SK-N-MC (cell line): Measurements from ENCODE around the gene RGS3.

Source experiments
- DNase-seq: peaks from one replicate; pipeline ENCODE4 v3.0.0-alpha.2; 2011; ENCODE audit warnings: low read depth, low spot score
- H3K27ac ChIP-seq: fragments of 200-600 bp; sonication (generic); 2 replicates; pipeline ENCODE4 v1.5.1; 2016; ENCODE audit warnings: mixed run types
- H3K36me3 ChIP-seq: fragments of 200-600 bp; sonication (generic); 2 replicates; pipeline ENCODE4 v1.6.1; 2017; ENCODE audit warnings: antibody characterized with exemption, low read length, mixed read lengths; ENCODE audit not compliant: insufficient read depth
- H3K4me3 ChIP-seq: fragments of 200-600 bp; sonication (generic); 2 replicates; pipeline ENCODE4 v1.5.1; 2016
- H3K9ac ChIP-seq: fragments of 200-600 bp; sonication (generic); 2 replicates; pipeline ENCODE4 v1.8.0; 2017; ENCODE audit warnings: mixed run types, mixed read lengths; ENCODE audit not compliant: insufficient read length
- H3K9me3 ChIP-seq: fragments of 200-600 bp; sonication (generic); 2 replicates; pipeline ENCODE4 v1.6.1; 2017; ENCODE audit warnings: low read depth, mild to moderate bottlenecking, antibody characterized with exemption, low read length, moderate library complexity, mixed read lengths
- EZH2 ChIP-seq: fragments of 200-600 bp; sonication (generic); IDR thresholded peaks from one replicate; pipeline ENCODE4 v1.6.1; 2017; ENCODE audit warnings: antibody characterized with exemption
- FOXP2 ChIP-seq: optimal IDR thresholded peaks from 2 replicates; pipeline ENCODE3; 2011; ENCODE audit warnings: mild to moderate bottlenecking, moderate library complexity; ENCODE audit not compliant: insufficient read depth; ENCODE audit errors: extremely low read length, control extremely low read depth
- POLR2AphosphoS5 ChIP-seq: IDR thresholded peaks from 2 replicates; pipeline ENCODE4 v1.6.1; 2012; ENCODE audit warnings: mild to moderate bottlenecking, low read depth, low read length, borderline replicate concordance

Gene RGS3

DNA sequence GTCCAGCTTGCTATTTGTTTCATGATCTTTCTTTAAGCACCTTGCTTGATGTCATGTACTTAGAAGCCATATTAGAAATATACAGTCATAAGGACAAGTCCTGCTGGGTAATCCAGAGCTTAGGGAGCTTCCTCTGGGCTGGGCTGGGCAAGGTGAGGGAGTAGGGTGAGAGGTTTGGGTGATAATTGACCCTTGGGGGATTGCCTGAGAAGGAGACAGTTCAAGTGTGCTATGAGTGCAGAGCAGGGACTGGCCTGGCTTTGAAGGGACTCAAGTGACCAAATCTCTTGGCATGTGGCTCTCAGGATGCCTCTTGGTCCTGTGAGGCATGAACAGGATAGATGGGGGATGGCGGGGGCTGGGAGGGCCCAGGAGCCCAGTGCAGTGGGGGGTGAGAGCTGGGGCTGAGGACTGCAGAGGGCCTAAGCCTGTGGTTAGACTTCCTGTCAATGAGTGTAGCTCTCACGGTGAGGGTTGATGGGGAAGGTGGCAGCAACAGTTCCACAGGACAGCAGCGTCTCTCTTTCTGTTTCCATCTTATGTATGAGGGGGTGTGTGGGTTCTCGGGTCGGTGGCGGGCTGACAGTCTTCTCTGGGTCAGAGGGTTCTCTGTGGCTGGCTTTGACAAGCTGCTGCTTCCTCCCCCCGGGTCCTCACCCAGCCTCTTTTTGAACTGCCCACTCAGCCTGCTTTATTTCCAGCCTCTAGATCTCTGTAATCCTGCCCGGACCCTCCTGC is 53.5 kb downstream of the RGS3 start:
- DNase-seq, result no peak
- TF ChIP-seq FOXP2 (no peak), POLR2AphosphoS5 (no peak), EZH2 (no peak)
- Histone ChIP-seq H3K9me3 (no peaks in the 10 kb centered on the region), H3K4me3 (no peak overlapping the region), H3K36me3 (no peaks in the 10 kb centered on the region), H3K27ac (no peak overlapping the region), H3K9ac (no peak overlapping the region)

DNA sequence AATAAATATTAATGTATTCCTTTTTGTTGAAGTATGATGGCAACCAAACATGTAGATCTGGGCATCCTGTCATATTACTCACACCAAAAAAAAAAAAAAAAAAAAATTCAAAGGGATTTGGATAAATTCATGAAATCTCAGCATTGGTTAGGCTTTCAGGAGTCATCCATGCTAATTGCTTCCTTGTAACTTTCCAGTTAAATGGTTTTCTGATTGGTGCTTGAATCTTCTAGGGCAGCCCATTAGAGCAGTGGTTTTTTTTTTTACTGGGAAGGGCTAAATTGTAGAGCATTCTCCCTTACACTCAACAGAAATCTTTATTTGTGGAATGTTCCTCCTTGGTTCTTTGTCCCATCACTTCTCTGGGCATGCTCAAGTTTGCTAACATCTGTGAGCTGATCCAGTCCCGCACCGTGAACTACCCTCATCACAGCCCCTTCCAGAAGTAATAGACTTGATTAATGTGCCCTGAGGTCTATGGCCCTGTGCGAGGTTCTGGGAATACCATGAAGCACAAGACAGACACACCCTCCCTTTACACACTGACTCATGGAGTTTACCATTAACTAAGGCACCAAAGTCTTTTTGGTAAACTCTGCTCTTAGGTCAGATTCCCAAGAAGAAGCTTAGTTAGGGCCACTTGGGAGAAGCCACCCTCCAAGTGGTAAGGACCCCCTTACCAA is 56.0 kb downstream of the RGS3 start:
- H3K27ac ChIP-seq, result no peak overlapping the region
- no peaks in the 10 kb centered on the region for H3K36me3 ChIP-seq
- DNase-seq, result no peak
- H3K4me3 ChIP-seq, result no peak overlapping the region
- H3K9me3 ChIP-seq, result no peaks in the 10 kb centered on the region
- TF ChIP-seq FOXP2 (no peak), POLR2AphosphoS5 (no peak), EZH2 (no peak)
- H3K9ac ChIP-seq, result no peak overlapping the region

DNA sequence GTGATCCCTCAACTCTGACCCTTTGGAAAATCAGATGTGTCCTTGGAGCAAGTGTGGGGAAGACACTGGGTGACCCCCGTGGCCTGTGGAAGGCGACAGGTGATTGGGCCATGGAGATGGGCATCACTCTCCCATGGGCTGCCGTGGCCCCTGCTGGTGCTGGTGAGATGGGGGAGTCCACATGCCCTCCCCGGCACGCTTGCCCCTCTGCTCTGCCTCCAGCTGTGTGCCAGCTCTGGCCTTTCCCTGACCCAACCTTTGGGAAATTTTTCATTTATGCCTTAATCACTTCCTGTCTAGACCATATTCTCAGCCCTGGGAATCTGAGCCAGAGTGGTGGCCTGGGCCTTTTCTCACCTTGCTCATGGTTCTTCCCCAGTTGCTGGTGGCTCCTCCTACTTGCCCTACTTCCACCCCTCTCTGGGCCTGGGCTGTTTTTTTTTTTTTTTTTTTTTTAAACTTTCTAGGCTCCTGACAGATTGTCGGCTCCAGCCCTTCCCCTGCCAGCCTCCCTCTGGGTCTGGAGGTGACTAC is 56.6 kb downstream of the RGS3 start:
- H3K9ac ChIP-seq, result no peak overlapping the region
- H3K4me3 ChIP-seq, result no peak overlapping the region
- TF ChIP-seq FOXP2 (no peak), POLR2AphosphoS5 (no peak), EZH2 (no peak)
- no peaks in the 10 kb centered on the region for H3K9me3 ChIP-seq
- H3K27ac ChIP-seq, result no peak overlapping the region
- no peak for DNase-seq
- no peaks in the 10 kb centered on the region for H3K36me3 ChIP-seq

DNA sequence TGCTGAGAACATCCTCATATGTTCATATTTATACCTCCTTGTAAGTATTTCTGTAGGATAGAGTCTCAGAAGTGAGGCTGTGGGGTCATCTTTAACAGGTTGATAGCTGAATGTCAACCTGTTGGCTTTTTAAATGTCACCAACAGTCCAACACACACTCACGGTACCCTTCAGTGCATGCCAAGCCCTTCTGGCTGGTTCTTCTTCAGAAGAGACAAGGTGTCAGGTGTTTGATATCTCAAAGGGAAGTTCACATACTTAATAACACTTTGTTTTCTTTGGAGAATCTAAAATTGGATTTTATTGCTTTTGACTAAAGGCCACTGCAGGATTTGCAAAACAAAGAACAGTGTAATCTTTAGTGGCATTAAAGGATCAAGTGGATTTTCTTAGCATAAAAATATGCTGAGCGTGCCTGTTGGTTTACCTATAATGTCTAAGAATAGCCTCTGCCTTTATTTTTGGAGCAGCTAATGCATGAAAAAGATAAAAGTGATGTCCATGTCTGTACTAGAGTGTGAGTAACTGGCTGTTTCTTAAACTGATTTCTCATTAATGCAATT is 58.2 kb downstream of the RGS3 start:
- H3K36me3 ChIP-seq, result no peaks in the 10 kb centered on the region
- H3K9me3 ChIP-seq, result no peaks in the 10 kb centered on the region
- H3K27ac ChIP-seq, result no peak overlapping the region
- H3K4me3 ChIP-seq, result no peak overlapping the region
- TF ChIP-seq EZH2 (no peak), FOXP2 (no peak), POLR2AphosphoS5 (no peak)
- no peak for DNase-seq
- no peak overlapping the region for H3K9ac ChIP-seq

DNA sequence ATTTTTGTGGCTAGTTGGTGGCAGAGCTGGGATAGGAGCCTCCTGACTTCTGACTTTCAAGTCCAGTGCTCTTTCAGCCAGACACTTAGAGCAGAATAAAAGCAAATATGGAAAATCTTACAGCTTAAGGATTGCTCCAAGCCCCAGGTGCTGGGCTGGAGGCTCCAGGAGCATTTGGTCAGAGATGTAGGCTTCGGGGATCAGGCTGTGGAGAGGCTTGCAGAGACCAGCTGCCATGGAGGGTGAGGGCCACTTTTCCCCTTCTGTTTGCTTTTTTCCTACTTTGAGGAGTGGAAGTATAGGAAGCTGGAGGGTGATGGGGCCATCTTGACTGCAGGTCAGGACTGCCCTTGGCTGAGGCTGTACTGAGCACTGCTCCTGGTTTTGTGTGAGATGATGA is 58.9 kb downstream of the RGS3 start:
- Histone ChIP-seq H3K27ac (no peak overlapping the region), H3K4me3 (no peak overlapping the region), H3K9me3 (no peaks in the 10 kb centered on the region), H3K9ac (no peak overlapping the region), H3K36me3 (no peaks in the 10 kb centered on the region)
- DNase-seq, result no peak
- no peak for TF ChIP-seq FOXP2
- TF ChIP-seq EZH2, result no peak
- no peak for TF ChIP-seq POLR2AphosphoS5

DNA sequence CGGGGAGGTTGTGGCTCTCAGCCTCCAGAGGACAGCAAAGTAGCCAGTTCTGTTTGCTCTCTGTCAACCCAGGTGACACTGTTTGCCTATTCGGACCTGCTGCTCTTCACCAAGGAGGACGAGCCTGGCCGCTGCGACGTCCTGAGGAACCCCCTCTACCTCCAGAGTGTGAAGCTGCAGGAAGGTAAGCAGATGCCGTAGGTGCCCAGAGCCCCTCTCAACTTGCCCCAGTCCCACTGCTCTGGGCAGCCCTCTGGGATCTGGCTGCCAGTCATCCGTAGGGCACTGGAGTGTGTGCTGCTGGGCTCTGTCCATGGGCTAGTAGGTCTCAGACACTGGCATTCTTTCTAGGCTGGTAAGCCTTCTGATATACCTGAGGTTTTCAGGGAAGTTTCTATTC is 59.3 kb downstream of the RGS3 start:
- Histone ChIP-seq H3K27ac (no peak overlapping the region), H3K9ac (no peak overlapping the region), H3K36me3 (no peaks in the 10 kb centered on the region), H3K9me3 (no peaks in the 10 kb centered on the region), H3K4me3 (no peak overlapping the region)
- TF ChIP-seq EZH2 (no peak), FOXP2 (no peak), POLR2AphosphoS5 (no peak)
- no peak for DNase-seq

DNA sequence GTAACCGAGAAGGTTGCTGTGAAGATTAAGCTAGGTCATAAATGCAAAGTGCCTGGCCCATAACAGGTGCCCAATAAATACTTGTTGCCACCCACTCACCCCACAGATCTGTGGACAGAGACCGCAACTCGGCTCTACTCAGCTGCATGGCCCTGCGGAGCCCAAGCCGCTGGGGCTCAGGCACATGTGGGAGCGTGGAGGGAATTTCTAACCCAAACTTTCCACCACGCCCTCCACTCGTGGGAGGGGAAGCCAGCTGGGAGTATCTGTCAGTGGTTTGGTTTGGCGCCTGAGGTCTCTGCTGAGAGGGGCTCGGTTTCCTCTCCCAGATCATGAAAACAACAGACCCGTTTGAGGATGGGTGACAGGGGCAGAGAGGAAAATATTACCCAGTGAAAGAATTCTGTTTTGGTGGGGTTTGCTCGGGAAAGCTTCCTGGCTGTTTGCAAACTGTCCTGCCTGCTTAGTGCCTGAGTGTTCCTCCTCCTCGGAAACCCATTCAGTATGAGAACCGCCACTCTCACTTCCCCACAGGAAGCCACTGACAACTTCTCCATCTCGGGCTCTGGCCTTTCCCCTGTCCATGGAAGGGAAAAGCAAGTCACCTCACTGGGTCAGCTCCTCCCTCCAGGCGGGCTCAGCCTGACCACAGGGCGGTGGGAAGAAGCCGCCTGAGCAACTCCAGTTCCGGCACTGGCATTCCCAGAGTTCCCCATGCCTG is 60.1 kb downstream of the RGS3 start:
- DNase-seq, result no peak
- TF ChIP-seq EZH2 (no peak), FOXP2 (no peak), POLR2AphosphoS5 (no peak)
- Histone ChIP-seq H3K27ac (no peak overlapping the region), H3K4me3 (no peak overlapping the region), H3K9ac (no peak overlapping the region), H3K36me3 (no peaks in the 10 kb centered on the region), H3K9me3 (no peaks in the 10 kb centered on the region)

DNA sequence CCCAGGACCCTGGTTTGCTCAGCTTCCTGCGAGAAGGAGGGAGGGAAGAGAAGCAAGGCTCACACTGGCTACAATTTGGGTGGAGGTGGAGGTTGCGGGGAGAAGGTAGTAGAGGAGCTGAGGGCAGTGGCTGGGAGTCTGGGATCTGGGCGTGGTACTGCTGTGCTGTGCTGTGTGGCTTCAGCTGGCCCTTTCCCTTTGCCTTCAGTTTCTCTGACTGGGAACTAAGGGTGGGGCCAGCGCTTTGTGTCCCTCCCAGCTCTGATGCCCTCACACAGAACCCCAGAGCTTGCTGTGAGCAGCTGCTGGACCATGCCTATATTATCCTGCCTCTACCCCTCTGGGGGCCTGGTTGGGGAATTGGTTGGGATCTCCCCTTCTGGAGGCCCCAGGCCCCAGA is 60.9 kb downstream of the RGS3 start:
- Histone ChIP-seq H3K9ac (no peak overlapping the region), H3K9me3 (no peaks in the 10 kb centered on the region), H3K4me3 (no peak overlapping the region), H3K27ac (no peak overlapping the region), H3K36me3 (no peaks in the 10 kb centered on the region)
- TF ChIP-seq EZH2, result no peak
- TF ChIP-seq POLR2AphosphoS5, result no peak
- TF ChIP-seq FOXP2, result no peak
- DNase-seq, result no peak
